ENCODE measurements around the gene RNF225.
"Not testable (repeated sequence)": the region's sequence is repeated elsewhere in the genome, so short reads cannot be mapped to it uniquely, and the experiment has no call there.

Gene RNF225

GRCh38 chr19:58387338-58388174 lies 7.9 kb upstream of the RNF225 start:
- FAIRE-seq: no peak

- no peak for FAIRE-seq
These were observed 7.3 kb upstream of the RNF225 start for GRCh38 chr19:58388175-58388526.

- FAIRE-seq: no peak
These were observed 2.3 kb upstream of the RNF225 start for GRCh38 chr19:58392945-58393724.

- no peak for FAIRE-seq
These were observed 1.8 kb upstream of the RNF225 start for GRCh38 chr19:58393725-58394033.

- no peak for FAIRE-seq
These were observed 636 bp upstream of the RNF225 start for GRCh38 chr19:58394821-58395219.

GRCh38 chr19:58395979-58396627 lies 647 bp downstream of the RNF225 start:
- FAIRE-seq: no peak

- FAIRE-seq: no peak
These were observed 1.5 kb downstream of the RNF225 start for GRCh38 chr19:58396691-58397532.

- FAIRE-seq: no peak
These were observed 2.1 kb downstream of the RNF225 start for GRCh38 chr19:58397533-58398037.

GRCh38 chr19:58398087-58398486 lies 2.6 kb downstream of the RNF225 start:
- FAIRE-seq: no peak

- no peak for FAIRE-seq
These were observed 3.1 kb downstream of the RNF225 start for GRCh38 chr19:58398545-58398944.

- FAIRE-seq: no peak
These were observed 4.4 kb downstream of the RNF225 start for GRCh38 chr19:58399903-58400302.

- no peak for FAIRE-seq
These were observed 5.0 kb downstream of the RNF225 start for GRCh38 chr19:58400316-58400915.

- peak; percentile 95 for FAIRE-seq
These were observed 5.7 kb downstream of the RNF225 start for GRCh38 chr19:58400916-58401839.

- no peak for FAIRE-seq
These were observed 6.5 kb downstream of the RNF225 start for GRCh38 chr19:58401840-58402421.

- FAIRE-seq: not testable (repeated sequence)
These were observed 8.5 kb downstream of the RNF225 start for GRCh38 chr19:58403920-58404478.

GRCh38 chr19:58406818-58407657 lies 11.6 kb downstream of the RNF225 start:
- no peak for FAIRE-seq

- no peak for FAIRE-seq
These were observed 12.2 kb downstream of the RNF225 start for GRCh38 chr19:58407658-58408151.

- FAIRE-seq: no peak
These were observed 12.9 kb downstream of the RNF225 start, which contains the start of gene ZNF584 for GRCh38 chr19:58408152-58409009. ZNF584 (plus strand) TSS chr19:58408649; CDS start chr19:58409148, 499 bp downstream.

Measured in TTC549 (cell line).